Activated CD8-positive, alpha-beta memory T cell treated with anti-CD3 and anti-CD28 coated beads for 36 hours (primary cell): ENCODE measurements around the gene NOS1. TPM values are rescaled to one million over a fixed set of nuclear protein-coding genes. Genes with fewer than 3 reads are reported as not detected.

Experiments used
- CTCF ChIA-PET: fragments of 350-600 bp; sonication (Branson Sonifier 250); formaldehyde crosslinking; loops from one replicate; lab custom pipeline; 2021; ENCODE audit warnings: antibody characterized with exemption; lab: Charles Lee
- POLR2A ChIA-PET: fragments of 350-600 bp; sonication (Branson Sonifier 250); formaldehyde crosslinking; loops from one replicate; lab custom pipeline; 2021; ENCODE audit warnings: antibody characterized with exemption; lab: Charles Lee
- total RNA-seq, 2 experiments: library from RNA; stranded (reverse); gene quantifications; one replicate each; pipeline ENCODE4 v1.2.3, GENCODE V29; 2021

The NOS1 gene
- total RNA-seq, 2 experiments from 2014 or later: not detected

DNA sequence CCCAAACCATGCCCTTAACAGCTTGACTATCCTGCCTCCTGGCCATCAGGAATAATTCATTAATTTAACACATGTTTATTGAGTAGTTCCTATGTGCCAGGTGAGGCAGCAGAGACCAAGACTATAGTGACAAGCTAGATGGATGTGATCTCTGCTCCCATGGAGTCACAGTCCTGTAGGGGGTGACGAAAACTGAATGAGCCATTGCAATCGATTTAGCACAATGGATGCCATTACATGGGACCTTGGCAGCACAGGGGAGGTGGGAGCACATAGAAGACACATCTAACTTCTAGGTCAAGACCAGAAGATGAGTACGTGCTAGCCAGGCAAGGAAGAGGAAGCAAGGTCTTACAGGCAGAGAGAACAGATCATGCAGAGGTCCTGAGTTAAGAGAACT is 68.7 kb downstream of the NOS1 start:
- ChIA-PET POLR2A (no interaction called here), CTCF (no interaction called here)

- POLR2A ChIA-PET: no interaction called here
Measured at GRCh38 chr12:117284140-117284539, 77.3 kb downstream of the NOS1 start.

DNA sequence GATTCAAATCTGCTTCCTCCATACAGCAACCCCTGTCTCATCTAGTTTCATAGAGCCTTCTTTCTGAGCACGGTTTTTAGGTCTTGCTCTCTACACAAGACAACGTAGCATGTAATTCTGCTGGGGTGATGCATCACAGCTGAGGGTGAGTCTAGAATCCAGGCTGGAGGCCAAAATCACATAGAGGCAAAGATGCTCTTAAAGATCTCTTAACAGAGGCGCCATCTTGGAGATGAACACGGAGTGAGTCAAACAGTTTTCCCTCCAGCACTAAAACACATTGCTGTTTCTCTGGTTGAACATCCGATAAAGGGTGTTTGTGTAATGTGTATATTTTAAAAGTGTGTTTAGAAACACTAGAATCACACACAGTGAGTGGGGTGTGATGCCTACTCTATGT is 78.9 kb downstream of the NOS1 start:
- CTCF ChIA-PET: no interaction called here

More at GRCh38 chr12:117284140-117284539, 77.3 kb downstream of the NOS1 start:
- CTCF ChIA-PET: no interaction called here

DNA sequence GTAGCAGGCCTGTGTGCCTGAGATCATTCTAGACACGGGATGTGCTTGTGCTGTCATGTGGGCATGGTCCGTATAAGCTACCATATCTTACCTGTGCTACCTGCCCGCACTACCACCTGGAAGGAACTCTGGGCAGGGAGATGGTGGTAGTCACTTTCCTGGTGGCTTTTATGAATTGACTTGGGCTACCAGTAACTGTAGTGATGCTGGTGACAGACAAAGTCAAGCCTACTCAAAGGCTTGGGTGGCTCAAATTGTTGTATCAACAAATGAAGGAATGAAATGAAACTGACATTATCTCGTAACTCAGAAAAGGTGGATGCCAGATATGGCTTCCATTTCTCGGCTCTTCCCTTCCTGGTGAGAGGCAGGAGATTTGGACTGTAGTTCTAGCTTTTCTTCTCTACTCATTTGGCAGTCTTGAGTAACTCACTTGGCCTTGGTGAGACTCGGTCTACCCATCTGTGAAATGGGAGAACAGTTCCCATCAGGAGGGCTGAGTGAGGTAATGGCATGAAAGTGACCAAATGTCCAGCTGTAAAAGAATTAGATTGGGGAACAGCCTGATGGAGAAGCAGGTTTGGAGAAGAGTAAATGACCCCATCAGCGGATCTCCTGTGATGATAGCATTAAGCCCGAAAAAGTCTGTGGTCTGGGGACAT is 81.3 kb downstream of the NOS1 start:
- CTCF ChIA-PET: interaction anchor here (1.2 kb wide), 1 partner anchor 11 kb away, joined by 4 read pairs; no protein-coding TSS in a partner anchor
- POLR2A ChIA-PET: no interaction called here

More for the DNA sequence above, 78.9 kb downstream of the NOS1 start:
- POLR2A ChIA-PET: no interaction called here

GRCh38 chr12:117279606-117280005 is 81.8 kb downstream of the NOS1 start:
- ChIA-PET CTCF (interaction anchor here (1.2 kb wide), 1 partner anchor 11 kb away, joined by 4 read pairs; no protein-coding TSS in a partner anchor), POLR2A (no interaction called here)

GRCh38 chr12:117277875-117278274 is 83.6 kb downstream of the NOS1 start:
- POLR2A ChIA-PET: no interaction called here
- CTCF ChIA-PET: no interaction called here

DNA sequence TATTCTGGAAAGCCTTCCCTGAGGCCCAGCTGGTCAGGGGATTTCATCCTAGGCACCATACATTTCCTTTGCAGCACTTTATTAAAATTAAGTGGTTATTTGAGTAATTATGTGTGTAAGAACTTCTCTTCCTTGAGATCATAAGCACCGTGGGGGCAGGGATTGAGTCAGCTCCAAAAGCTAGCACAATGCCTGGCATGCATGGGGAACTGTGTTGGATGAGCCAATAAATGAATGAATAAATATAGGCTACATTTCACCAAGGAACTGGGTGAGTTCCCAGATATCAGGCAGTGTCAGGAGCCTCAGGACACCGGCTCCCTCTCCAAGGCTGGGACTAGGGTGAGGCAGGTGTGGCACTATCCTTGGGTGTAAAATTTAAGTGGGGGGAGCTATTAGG is 88.3 kb downstream of the NOS1 start:
- ChIA-PET CTCF (no interaction called here), POLR2A (no interaction called here)

- ChIA-PET POLR2A (no interaction called here), CTCF (no interaction called here)
Measured at GRCh38 chr12:117272690-117273089, 88.7 kb downstream of the NOS1 start.

DNA sequence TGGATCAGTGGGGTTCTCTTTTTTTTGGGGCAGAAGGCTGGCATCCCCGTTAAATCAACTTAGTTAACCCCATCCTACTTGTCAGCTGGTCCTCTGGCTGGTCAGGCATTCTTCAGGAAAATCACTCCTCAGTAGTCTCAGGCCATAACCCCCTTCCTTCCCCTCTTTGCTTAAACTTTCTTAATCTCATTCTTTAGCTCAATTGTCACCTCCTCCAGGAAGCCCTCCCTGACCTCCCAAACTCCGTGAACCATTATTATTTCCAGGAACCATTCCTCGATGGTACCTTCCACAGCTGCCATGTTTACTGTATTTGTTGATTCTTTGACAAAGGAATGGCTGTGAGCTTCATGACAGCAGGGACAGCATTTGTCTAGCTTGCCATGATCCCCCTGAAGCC is 98.7 kb downstream of the NOS1 start:
- ChIA-PET CTCF (no interaction called here), POLR2A (no interaction called here)

DNA sequence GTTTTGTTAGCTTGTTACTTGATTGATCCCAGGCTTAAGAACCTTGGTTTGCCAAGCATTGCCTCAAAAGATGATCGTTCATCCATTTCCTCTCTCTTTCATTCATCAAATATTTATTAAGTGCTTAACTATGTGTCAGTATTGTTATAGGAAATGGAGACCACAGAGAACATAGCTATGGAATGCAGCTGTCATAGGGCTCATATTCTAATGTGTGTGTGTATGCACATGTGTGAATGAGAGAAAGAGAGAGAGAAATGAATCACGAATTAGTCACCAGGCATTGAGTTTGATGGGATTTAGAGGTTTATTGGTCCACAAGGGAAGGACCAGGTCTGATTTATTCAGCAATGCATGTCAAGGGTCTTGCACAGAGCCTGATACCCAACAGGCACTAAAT is 100.2 kb downstream of the NOS1 start:
- CTCF ChIA-PET: interaction anchor here (0.7 kb wide), 1 partner anchor 328 kb away, joined by 3 read pairs; no protein-coding TSS in a partner anchor
- POLR2A ChIA-PET: no interaction called here

GRCh38 chr12:117255386-117255785 is 106.0 kb downstream of the NOS1 start:
- POLR2A ChIA-PET: no interaction called here

DNA sequence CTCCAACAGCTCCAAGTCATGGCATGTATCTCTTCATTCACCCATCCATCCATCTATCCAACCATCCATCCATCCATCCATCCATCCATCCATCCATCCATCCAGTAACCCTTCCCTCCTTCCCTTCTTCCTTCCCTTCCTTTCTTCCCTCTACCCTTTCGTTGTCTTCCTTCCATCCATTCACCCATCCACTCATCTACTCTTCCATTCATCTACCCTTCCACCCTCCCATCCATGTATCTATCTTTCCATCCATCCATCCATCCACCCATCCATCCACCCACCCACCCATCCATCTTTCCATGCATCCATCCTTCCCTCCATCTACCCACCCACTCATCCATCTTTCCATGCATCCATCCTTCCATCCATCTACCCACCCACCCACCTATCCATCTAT is 117.9 kb downstream of the NOS1 start:
- CTCF ChIA-PET: no interaction called here

More at GRCh38 chr12:117255386-117255785, 106.0 kb downstream of the NOS1 start:
- CTCF ChIA-PET: no interaction called here

DNA sequence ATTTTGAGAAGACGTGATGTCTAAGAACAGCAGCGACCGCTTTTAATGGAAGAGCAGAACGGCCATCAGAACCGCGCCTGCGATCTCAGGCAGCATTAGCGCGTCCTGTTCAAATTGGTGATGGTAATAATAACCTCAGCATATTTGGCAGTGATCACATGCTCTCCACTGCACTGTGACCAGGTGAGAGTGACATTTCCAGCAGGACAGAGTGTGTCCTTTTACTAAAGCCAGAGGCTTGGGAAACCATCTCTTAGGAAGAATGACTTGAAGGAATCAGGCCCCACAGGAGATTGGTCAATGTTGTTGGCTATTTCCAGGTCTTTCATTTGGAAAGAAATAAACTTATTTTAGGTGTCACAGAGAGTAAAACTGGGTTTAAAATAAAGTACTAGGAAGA is 119.7 kb downstream of the NOS1 start:
- POLR2A ChIA-PET: no interaction called here
- CTCF ChIA-PET: no interaction called here

More for the DNA sequence above, 117.9 kb downstream of the NOS1 start:
- POLR2A ChIA-PET: no interaction called here

DNA sequence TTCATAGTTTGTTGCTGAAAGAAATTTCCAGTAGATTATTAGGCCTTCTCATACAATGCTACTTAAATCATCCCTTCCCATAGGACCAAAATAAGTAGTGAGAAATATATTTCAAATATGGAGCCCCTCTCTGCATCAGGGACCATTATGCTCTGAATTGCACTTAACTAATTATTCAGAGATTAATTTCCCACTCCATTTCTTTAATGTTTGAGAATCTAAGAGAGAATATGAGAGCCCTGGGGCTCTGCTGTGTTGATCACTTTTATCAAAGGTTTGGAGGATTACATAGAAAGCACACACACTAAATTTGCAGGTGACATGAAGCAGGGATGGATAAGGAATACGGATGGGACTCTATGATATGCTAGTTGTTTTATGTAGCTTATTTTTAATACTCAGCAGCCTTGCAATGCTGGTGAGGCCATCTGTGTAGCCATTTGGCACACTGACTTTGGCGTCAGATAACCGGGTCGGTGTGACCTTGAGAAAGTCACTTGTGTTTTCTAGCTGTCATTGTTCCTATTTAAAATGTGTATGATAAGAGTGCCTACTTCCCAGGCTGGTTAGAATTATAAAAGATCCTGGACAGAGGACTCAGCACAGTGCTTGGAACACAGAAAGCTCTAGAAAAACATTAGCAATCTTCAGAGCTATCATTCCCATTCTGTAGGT is 121.2 kb downstream of the NOS1 start:
- POLR2A ChIA-PET: no interaction called here

GRCh38 chr12:117236456-117237001 is 124.9 kb downstream of the NOS1 start:
- ChIA-PET POLR2A (no interaction called here), CTCF (interaction anchor here (0.6 to 1.8 kb wide), 4 partner anchors 18 to 601 kb away, joined by 3 to 7 read pairs (median 4); no protein-coding TSS in a partner anchor)

More for the DNA sequence above, 121.2 kb downstream of the NOS1 start:
- CTCF ChIA-PET: interaction anchor here (2.2 kb wide), 1 partner anchor 597 kb away, joined by 8 read pairs; no protein-coding TSS in a partner anchor

GRCh38 chr12:117235261-117235660 is 126.2 kb downstream of the NOS1 start:
- POLR2A ChIA-PET: no interaction called here
- CTCF ChIA-PET: no interaction called here

- ChIA-PET CTCF (interaction anchor here (1.2 kb wide), 1 partner anchor 22 kb away, joined by 4 read pairs; no protein-coding TSS in a partner anchor), POLR2A (no interaction called here)
Measured at GRCh38 chr12:117234441-117234840, 127.0 kb downstream of the NOS1 start.

DNA sequence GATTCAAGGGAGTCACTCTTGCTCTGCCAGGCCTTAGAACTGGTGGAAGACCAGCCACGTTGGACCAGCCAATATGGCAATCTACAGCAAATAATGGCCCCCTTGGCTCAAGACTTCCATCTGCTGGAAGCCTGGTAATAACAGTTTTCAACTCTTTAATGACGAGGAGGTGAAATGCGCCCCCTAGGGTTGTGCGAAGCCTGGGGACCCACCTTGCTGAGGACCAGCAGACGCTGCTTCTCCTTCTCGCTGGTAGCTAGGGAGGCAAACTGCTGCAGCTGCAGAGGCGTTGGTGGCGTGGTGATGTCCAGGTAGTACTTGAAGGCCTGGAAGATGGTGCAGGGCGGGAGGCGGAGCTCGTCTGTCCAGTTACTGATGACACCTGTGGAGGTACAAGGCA is 129.7 kb downstream of the NOS1 start:
- ChIA-PET CTCF (no interaction called here), POLR2A (no interaction called here)

DNA sequence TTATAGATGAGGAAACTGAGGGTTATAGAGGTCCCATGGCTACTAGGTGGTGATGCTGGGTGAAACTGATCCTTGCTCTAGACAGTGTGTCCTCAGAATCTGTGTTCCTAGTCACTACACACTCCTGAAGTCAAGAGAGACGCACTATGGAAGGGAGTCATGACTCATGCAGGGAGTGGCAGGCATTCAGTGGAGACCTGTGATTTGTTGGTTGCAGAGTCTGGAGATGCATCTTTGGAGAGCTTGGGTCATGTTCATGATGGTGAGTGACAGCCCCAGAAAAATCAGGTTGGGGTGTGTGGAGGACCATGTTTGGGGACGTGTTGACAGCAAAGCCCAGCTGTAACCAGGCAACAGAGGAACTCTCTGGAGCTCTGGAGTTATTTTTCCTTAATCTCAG is 133.2 kb downstream of the NOS1 start:
- POLR2A ChIA-PET: no interaction called here
- CTCF ChIA-PET: no interaction called here

DNA sequence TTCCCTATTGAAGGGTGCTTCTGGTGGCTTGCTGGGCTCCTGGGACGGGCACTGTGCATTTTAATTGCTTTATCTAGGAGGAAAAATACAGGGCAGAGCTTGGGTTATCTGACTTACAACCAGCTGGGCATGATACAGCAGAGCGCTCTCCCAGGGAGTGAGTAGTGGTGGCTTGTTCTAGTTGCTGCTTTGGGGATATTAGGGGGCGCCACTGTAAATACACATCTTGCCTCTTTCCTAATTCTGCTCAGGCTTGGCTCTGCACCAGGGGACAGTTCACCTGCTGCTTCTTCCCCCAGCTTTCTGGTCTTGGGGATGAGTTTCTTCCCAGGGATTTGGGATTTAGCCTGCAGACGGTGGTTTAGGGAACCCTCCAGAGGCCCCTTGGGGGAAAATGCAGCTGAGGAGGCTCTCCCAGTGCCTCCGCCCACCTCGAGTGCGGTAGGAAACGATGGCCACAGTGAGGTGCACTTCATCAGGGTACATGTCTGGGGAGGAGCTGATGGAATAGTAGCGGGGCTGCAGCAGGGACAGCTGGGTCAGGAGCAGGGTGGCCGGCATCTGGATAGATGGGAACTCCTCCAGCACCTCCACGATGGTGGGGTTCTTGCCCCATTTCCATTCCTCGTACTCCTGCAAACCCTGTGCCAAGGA is 134.3 kb downstream of the NOS1 start:
- CTCF ChIA-PET: no interaction called here

More for the DNA sequence above, 134.3 kb downstream of the NOS1 start:
- POLR2A ChIA-PET: no interaction called here
